ENCODE data around the gene FIGNL2. TPM values are rescaled to one million over a fixed set of nuclear protein-coding genes. Genes with fewer than 3 reads are reported as not detected.

FIGNL2 gene
- total RNA-seq, 1 donor from 2014 or later = 9.3 TPM

DNA sequence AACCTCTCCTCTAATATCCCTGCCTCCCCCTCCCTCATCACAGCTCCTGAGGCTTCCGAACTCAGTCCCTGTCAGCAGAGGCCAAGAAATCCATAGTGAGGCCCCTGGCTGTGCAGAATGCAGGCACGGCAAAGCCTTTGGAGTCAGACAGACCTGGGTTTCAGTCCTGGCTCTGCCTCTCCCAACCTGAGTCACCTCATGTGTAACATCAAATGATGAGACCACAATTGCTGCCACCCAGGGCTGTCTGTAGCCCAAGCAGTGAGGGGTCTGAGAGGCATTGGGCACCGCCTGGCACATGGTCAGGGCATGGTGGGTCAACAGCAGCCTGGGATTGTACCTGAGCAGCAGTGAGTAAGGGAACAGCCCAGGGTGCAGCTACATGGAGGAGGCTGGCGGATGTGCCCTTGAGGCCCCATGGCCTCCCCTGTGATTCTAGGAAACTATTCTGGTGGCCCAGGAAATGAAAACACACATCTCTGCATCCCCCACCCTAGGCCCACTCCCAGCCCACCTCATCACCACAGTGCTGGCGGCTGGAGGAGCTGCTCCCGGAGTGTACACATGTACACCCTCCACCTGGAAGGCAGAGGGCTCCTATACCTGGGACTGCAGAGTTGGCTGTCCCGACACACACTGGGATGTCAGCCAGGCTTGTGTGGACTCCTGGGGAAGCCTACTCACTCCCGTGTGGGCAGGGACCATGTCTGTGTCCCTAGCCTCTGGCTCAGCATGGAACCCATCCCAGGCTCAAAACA lies 47.0 kb upstream of the FIGNL2 start:
- H3K9me3 Mint-ChIP-seq = no peaks in the 10 kb centered on the region
- Histone ChIP-seq H3K9me3 (ENCODE audit: low read depth) (no peaks in the 10 kb centered on the region), H3F3A (ENCODE audit: low read depth) (peaks cover 10% of the 10 kb centered on the region), H3K4me1 (peaks cover 8% of the 10 kb centered on the region), H3K79me2 (ENCODE audit: low read depth) (no peaks in the 10 kb centered on the region), H4K20me1 (ENCODE audit: low read depth) (no peaks in the 10 kb centered on the region), H2AFZ (replicated peaks) (peak overlapping the region; percentile 38), H3K27ac (no peak overlapping the region), H3K4me2 (peak overlapping the region; percentile 55), H3K4me3 (no peak overlapping the region), H3K9ac (no peak overlapping the region), H3K27me3 (no peaks in the 10 kb centered on the region), H3K36me3 (no peaks in the 10 kb centered on the region)
- H3K4me1 Mint-ChIP-seq = peaks cover 16% of the 10 kb centered on the region
- TF ChIP-seq, protein P1, sequence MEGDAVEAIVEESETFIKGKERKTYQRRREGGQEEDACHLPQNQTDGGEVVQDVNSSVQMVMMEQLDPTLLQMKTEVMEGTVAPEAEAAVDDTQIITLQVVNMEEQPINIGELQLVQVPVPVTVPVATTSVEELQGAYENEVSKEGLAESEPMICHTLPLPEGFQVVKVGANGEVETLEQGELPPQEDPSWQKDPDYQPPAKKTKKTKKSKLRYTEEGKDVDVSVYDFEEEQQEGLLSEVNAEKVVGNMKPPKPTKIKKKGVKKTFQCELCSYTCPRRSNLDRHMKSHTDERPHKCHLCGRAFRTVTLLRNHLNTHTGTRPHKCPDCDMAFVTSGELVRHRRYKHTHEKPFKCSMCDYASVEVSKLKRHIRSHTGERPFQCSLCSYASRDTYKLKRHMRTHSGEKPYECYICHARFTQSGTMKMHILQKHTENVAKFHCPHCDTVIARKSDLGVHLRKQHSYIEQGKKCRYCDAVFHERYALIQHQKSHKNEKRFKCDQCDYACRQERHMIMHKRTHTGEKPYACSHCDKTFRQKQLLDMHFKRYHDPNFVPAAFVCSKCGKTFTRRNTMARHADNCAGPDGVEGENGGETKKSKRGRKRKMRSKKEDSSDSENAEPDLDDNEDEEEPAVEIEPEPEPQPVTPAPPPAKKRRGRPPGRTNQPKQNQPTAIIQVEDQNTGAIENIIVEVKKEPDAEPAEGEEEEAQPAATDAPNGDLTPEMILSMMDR (IDR thresholded peaks at IDR 0.05) = no peak
- no peak for TF ChIP-seq EZH2 (IDR thresholded peaks at IDR 0.05)
- TF ChIP-seq EZH2phosphoT487 (IDR thresholded peaks at IDR 0.05) = no peak
- no peaks in the 10 kb centered on the region for H3K36me3 Mint-ChIP-seq
- peak overlapping the region; percentile 60 for H3K27ac Mint-ChIP-seq
- no peak for DNase-seq (ENCODE audit: low spot score)
- H3K4me3 Mint-ChIP-seq = peak overlapping the region; percentile 54
- peaks cover 8% of the 10 kb centered on the region for H3K27me3 Mint-ChIP-seq (ENCODE audit: insufficient read depth, low read depth)

DNA sequence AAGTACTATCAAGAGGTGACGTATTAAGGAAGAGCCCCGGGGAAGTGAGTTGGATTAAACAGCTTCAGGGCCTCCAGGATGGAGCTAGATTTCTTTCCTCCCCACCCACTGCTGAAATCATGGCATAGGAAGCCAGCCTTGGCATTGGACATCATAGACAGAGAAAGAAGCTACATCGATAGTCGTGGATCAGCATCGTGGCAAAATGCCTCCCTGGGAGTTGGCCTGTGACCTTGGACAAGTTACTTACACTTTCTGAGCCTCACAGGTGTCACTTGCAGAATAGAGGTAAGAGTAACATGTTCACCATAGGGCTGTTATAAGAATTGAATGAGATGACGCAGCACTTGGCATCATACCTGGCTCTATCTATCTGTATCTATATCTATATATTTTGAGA lies 45.3 kb upstream of the FIGNL2 start:
- Histone ChIP-seq H3F3A (ENCODE audit: low read depth) (peaks cover 10% of the 10 kb centered on the region), H2AFZ (replicated peaks) (no peak overlapping the region), H3K27me3 (no peaks in the 10 kb centered on the region), H3K9me3 (ENCODE audit: low read depth) (no peaks in the 10 kb centered on the region), H3K36me3 (no peaks in the 10 kb centered on the region), H4K20me1 (ENCODE audit: low read depth) (no peaks in the 10 kb centered on the region), H3K4me2 (no peak overlapping the region), H3K4me1 (peaks cover 11% of the 10 kb centered on the region), H3K9ac (no peak overlapping the region), H3K79me2 (ENCODE audit: low read depth) (no peaks in the 10 kb centered on the region), H3K27ac (no peak overlapping the region), H3K4me3 (no peak overlapping the region)
- Mint-ChIP-seq H3K27me3 (ENCODE audit: insufficient read depth, low read depth) (peaks cover 10% of the 10 kb centered on the region), H3K9me3 (no peaks in the 10 kb centered on the region), H3K36me3 (no peaks in the 10 kb centered on the region), H3K27ac (no peak overlapping the region), H3K4me3 (no peak overlapping the region), H3K4me1 (peaks cover 20% of the 10 kb centered on the region)
- no peak for DNase-seq (ENCODE audit: low spot score)
- TF ChIP-seq, protein P1 (IDR thresholded peaks at IDR 0.05) = no peak
- TF ChIP-seq EZH2 (IDR thresholded peaks at IDR 0.05) = no peak
- no peak for TF ChIP-seq EZH2phosphoT487 (IDR thresholded peaks at IDR 0.05)

DNA sequence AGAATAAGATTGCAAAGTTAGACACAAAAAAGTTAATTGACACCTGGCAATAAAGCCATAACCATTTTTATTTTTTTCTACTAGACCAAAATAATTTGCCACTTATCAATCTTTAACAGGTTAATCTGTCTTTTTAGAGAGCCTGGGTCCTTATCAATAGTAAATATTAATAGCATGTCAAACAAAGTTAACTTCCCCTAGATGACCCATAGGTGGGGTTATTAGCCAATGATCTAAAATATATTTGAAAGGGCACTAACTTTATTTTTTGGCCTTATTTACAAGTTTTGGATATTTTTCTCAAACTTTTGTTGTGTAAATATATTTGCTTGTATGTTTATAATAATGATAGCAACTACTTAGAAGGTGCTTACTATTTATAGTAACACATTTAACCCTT lies 43.3 kb upstream of the FIGNL2 start:
- DNase-seq (ENCODE audit: low spot score) = no peak
- Mint-ChIP-seq H3K27ac (no peak overlapping the region), H3K4me3 (no peak overlapping the region), H3K27me3 (ENCODE audit: insufficient read depth, low read depth) (peaks cover 21% of the 10 kb centered on the region), H3K4me1 (peaks cover 21% of the 10 kb centered on the region), H3K36me3 (no peaks in the 10 kb centered on the region), H3K9me3 (no peaks in the 10 kb centered on the region)
- Histone ChIP-seq H3K4me3 (no peak overlapping the region), H3K4me2 (no peak overlapping the region), H3K27ac (no peak overlapping the region), H3K9me3 (ENCODE audit: low read depth) (no peaks in the 10 kb centered on the region), H3K27me3 (peaks cover 3% of the 10 kb centered on the region), H3F3A (ENCODE audit: low read depth) (peaks cover 10% of the 10 kb centered on the region), H4K20me1 (ENCODE audit: low read depth) (no peaks in the 10 kb centered on the region), H3K36me3 (no peaks in the 10 kb centered on the region), H2AFZ (replicated peaks) (no peak overlapping the region), H3K79me2 (ENCODE audit: low read depth) (no peaks in the 10 kb centered on the region), H3K9ac (no peak overlapping the region), H3K4me1 (peaks cover 14% of the 10 kb centered on the region)
- no peak for TF ChIP-seq EZH2phosphoT487 (IDR thresholded peaks at IDR 0.05)
- TF ChIP-seq, protein P1 (IDR thresholded peaks at IDR 0.05) = peak; percentile 49
